Testis (tissue), 3 donors: ENCODE measurements around the gene AP2A2. TPM values are rescaled to one million over a fixed set of nuclear protein-coding genes. Genes with fewer than 3 reads are reported as not detected.

Experiments used
- DNase-seq: peaks from one replicate; pipeline ENCODE4 v3.0.0-alpha.2; 2019
- H3K27ac ChIP-seq, 2 donors: fragments of 200-600 bp; sonication (generic); one replicate each; pipeline ENCODE4 v1.5.1; 2019
- H3K27me3 ChIP-seq: fragments of 200-600 bp; sonication (generic); one replicate; pipeline ENCODE4 v1.5.1; 2019
- H3K36me3 ChIP-seq: fragments of 200-600 bp; sonication (generic); one replicate; pipeline ENCODE4 v1.5.1; 2017; ENCODE audit warnings: low read depth; ENCODE audit errors: missing control alignments
- H3K4me1 ChIP-seq: fragments of 200-600 bp; sonication (generic); one replicate; pipeline ENCODE4 v1.5.1; 2019
- H3K4me3 ChIP-seq, 2 donors: fragments of 200-600 bp; sonication (generic); one replicate each; pipeline ENCODE4 v1.5.1; 2017 to 2019
- H3K9me3 ChIP-seq: fragments of 200-600 bp; sonication (generic); one replicate; pipeline ENCODE4 v1.5.1; 2017
- CTCF ChIP-seq, 3 experiments: fragments of 450-650 bp in 2 of 3; fragments of 200-600 bp in 1 of 3; sonication (generic) in 1 of 3; IDR thresholded peaks; one replicate each; pipeline ENCODE4 v1.5.1; 2016 to 2019; ENCODE audit warnings: antibody characterized with exemption in 3 of 3, mild to moderate bottlenecking in 2 of 3, moderate library complexity in 1 of 3
- POLR2A ChIP-seq: fragments of 450-650 bp; IDR thresholded peaks from one replicate; pipeline ENCODE4 v1.6.1; 2017; ENCODE audit warnings: antibody characterized with exemption, mild to moderate bottlenecking, moderate library complexity
- WGBS, 2 donors: methylation state at CpG; one replicate each; pipeline ENCODE4 v1.1.5; 2018; 5-methylcytosine and 5-hydroxymethylcytosine counted together
- intact Hi-C: fragments of 100-400 bp; cut with DNase I; formaldehyde crosslinking; loops from one replicate; pipeline ENCODE4 v1.15.1; 2023; ENCODE audit warnings: low total_unique reads
- polyA plus RNA-seq: library from polyadenylated mRNA; stranded (reverse); fragments of 350-450 nt; fragmentation: Illumina TruSeq; extraction: RNeasy Lipid Tissue Mini Kit (QIAGEN cat#74804); gene quantifications from one replicate; pipeline ENCODE4 v1.2.3, GENCODE V29; 2014; ENCODE audit warnings: low read depth, low replicate concordance; ENCODE audit not compliant: insufficient read depth
- total RNA-seq, 2 donors: library from RNA; depleted of rRNA; stranded (reverse); fragments of >200 nt; gene quantifications; one replicate each; pipeline ENCODE4 v1.2.3, GENCODE V29; 2016

The AP2A2 gene
- total and polyA plus RNA-seq, 3 donors from 2014 or later: 82.0 to 106 (median 95.0) TPM

GRCh38 chr11:1012740-1013630 lies 87.3 kb downstream of the AP2A2 start:
- no peak for DNase-seq
- no peaks in the 10 kb centered on the region for H3K27me3 ChIP-seq
- H3K36me3 ChIP-seq: no peaks in the 10 kb centered on the region
- WGBS, 2 donors: 81 to 96% methylated on average over 5 to 28 of the region's 28 CpGs
- no peak for TF ChIP-seq CTCF (IDR thresholded peaks at IDR 0.05)
- TF ChIP-seq POLR2A: no peak
- peaks cover 26% of the 10 kb centered on the region for H3K4me1 ChIP-seq
- intact Hi-C loops: no loop called here
- H3K9me3 ChIP-seq: no peaks in the 10 kb centered on the region
- no peak overlapping the region for H3K4me3 ChIP-seq
- H3K27ac ChIP-seq: no peak overlapping the region

- no peaks in the 10 kb centered on the region for H3K36me3 ChIP-seq
- H3K27me3 ChIP-seq: no peaks in the 10 kb centered on the region
- peaks cover 26% of the 10 kb centered on the region for H3K4me1 ChIP-seq
- H3K27ac ChIP-seq: no peak overlapping the region
- H3K9me3 ChIP-seq: no peaks in the 10 kb centered on the region
- WGBS, 2 donors: 85% methylated on average over 7 of the region's 12 CpGs; no CpG with 5 or more reads in 1 of the 2 donors
- TF ChIP-seq CTCF (IDR thresholded peaks at IDR 0.05): no peak
- no peak for TF ChIP-seq POLR2A
- no peak overlapping the region for H3K4me3 ChIP-seq
- no peak for DNase-seq
- intact Hi-C loops: no loop called here
Observed at GRCh38 chr11:1013631-1013935, 87.9 kb downstream of the AP2A2 start.

- TF ChIP-seq POLR2A (no peak), CTCF (IDR thresholded peaks at IDR 0.05) (no peak)
- no peak overlapping the region for H3K27ac ChIP-seq
- H3K36me3 ChIP-seq: no peaks in the 10 kb centered on the region
- H3K4me3 ChIP-seq: no peak overlapping the region
- 86 to 94% methylated on average over 12 to 14 of the region's 14 CpGs for WGBS, 2 donors
- no peaks in the 10 kb centered on the region for H3K9me3 ChIP-seq
- intact Hi-C loops: no loop called here
- no peak for DNase-seq
- H3K4me1 ChIP-seq: peaks cover 26% of the 10 kb centered on the region
- H3K27me3 ChIP-seq: no peaks in the 10 kb centered on the region
Observed at GRCh38 chr11:1014276-1014675, 88.6 kb downstream of the AP2A2 start.

GRCh38 chr11:1015064-1015463 lies 89.4 kb downstream of the AP2A2 start:
- TF ChIP-seq CTCF (IDR thresholded peaks at IDR 0.05) (no peak), POLR2A (no peak)
- WGBS, 2 donors: 89 to 93% methylated on average over 6 to 7 of the region's 7 CpGs
- intact Hi-C loops: no loop called here

More at GRCh38 chr11:1015064-1015463, 89.4 kb downstream of the AP2A2 start:
- Histone ChIP-seq H3K27me3 (no peaks in the 10 kb centered on the region), H3K4me1 (peaks cover 26% of the 10 kb centered on the region), H3K36me3 (no peaks in the 10 kb centered on the region), H3K4me3 (no peak overlapping the region), H3K9me3 (no peaks in the 10 kb centered on the region), H3K27ac (no peak overlapping the region)
- DNase-seq: no peak
